ENCODE measurements around the gene NPHP4. TPM values are rescaled to one million over a fixed set of nuclear protein-coding genes. Genes with fewer than 3 reads are reported as not detected.

The NPHP4 gene
- total and polyA plus RNA-seq, 10 of the 15 experiments (the other 5 are each of a cell fraction or from before 2014, with no cell fraction given) = 0.16 to 10.5 (median 3.1) TPM

DNA sequence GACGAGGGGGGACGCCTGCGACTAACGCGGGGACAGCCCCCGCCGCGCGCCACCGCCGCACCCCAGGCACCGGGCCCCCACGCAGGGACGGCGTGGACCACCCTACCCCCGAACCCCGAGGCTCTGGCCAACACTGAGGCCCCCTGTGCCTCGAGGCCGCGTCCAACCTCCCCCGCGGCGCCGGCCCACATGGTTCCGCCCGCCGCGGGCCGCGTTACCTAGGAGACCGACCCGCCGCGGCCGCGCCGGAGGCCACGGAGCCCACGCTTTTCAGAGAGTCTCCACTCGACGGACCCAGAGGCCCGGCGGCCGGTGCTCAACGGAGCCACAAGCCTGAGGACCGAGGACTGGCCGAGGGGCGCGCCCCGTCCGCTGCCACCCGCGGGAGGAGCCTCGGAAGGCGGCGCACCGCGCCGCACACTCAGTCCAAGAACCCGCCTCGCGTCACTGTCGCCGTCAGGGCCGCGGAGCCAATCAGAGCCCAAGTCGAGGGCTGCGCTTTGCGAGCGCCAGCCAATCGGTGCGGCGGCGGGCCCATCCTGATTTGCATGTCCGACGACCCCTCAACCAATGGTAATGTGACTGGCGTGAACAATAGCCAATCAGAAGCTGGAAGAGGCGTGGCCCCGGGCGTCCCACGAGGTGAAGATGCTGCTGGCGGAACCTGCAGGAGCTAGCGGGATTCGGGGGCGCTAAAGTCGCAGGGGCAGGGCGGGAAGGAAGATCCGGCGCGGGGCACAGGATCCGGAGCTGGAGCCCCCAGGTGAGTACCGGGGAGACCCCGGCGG is at the start of gene NPHP4 (continued):
- TF ChIP-seq, protein P1, sequence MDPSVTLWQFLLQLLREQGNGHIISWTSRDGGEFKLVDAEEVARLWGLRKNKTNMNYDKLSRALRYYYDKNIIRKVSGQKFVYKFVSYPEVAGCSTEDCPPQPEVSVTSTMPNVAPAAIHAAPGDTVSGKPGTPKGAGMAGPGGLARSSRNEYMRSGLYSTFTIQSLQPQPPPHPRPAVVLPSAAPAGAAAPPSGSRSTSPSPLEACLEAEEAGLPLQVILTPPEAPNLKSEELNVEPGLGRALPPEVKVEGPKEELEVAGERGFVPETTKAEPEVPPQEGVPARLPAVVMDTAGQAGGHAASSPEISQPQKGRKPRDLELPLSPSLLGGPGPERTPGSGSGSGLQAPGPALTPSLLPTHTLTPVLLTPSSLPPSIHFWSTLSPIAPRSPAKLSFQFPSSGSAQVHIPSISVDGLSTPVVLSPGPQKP (IDR thresholded peaks at IDR 0.05; ENCODE audit: low read depth, low read length) = peak; percentile 47; the same call in 1 of the 2 replicates
- TF ChIP-seq SP1 (IDR thresholded peaks at IDR 0.05; ENCODE audit: low read depth, low read length) (peak; percentile 100), HDGF (IDR thresholded peaks at IDR 0.05) (peak; percentile 74), CREB1 (IDR thresholded peaks at IDR 0.05; ENCODE audit: low read depth) (peak; percentile 95), KAT2A (conservative IDR thresholded peaks at IDR 0.05; ENCODE audit: control insufficient read depth, low read depth, low read length) (no peak), SREBF2 (IDR thresholded peaks at IDR 0.05; ENCODE audit: low read length) (no peak)
- TF ChIP-seq, protein P2, sequence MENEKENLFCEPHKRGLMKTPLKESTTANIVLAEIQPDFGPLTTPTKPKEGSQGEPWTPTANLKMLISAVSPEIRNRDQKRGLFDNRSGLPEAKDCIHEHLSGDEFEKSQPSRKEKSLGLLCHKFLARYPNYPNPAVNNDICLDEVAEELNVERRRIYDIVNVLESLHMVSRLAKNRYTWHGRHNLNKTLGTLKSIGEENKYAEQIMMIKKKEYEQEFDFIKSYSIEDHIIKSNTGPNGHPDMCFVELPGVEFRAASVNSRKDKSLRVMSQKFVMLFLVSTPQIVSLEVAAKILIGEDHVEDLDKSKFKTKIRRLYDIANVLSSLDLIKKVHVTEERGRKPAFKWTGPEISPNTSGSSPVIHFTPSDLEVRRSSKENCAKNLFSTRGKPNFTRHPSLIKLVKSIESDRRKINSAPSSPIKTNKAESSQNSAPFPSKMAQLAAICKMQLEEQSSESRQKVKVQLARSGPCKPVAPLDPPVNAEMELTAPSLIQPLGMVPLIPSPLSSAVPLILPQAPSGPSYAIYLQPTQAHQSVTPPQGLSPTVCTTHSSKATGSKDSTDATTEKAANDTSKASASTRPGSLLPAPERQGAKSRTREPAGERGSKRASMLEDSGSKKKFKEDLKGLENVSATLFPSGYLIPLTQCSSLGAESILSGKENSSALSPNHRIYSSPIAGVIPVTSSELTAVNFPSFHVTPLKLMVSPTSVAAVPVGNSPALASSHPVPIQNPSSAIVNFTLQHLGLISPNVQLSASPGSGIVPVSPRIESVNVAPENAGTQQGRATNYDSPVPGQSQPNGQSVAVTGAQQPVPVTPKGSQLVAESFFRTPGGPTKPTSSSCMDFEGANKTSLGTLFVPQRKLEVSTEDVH (IDR thresholded peaks at IDR 0.05; ENCODE audit: low read depth, partially characterized antibody) = no peak

All from GM12878 (cell line).